ENCODE measurements around the gene NUMBL.

The NUMBL gene

GRCh38 chr19:40688987-40689338, 1.5 kb downstream of the NUMBL start:
- DNase-seq = no peak

GRCh38 chr19:40688309-40688708, 2.1 kb downstream of the NUMBL start:
- DNase-seq = no peak

- DNase-seq = no peak
Observed at GRCh38 chr19:40687525-40688016, 2.9 kb downstream of the NUMBL start.

- no peak for DNase-seq
Observed at GRCh38 chr19:40686882-40687524, 3.4 kb downstream of the NUMBL start.

GRCh38 chr19:40685563-40685962, 4.9 kb downstream of the NUMBL start:
- no peak for DNase-seq

GRCh38 chr19:40685016-40685526, 5.4 kb downstream of the NUMBL start:
- no peak for DNase-seq

- DNase-seq = no peak
Observed at GRCh38 chr19:40684280-40684679, 6.2 kb downstream of the NUMBL start.

- DNase-seq = no peak
Observed at GRCh38 chr19:40683437-40683836, 7.0 kb downstream of the NUMBL start.

GRCh38 chr19:40682431-40682964, 8.0 kb downstream of the NUMBL start:
- no peak for DNase-seq

GRCh38 chr19:40681039-40681438, 9.4 kb downstream of the NUMBL start:
- DNase-seq = no peak

GRCh38 chr19:40677156-40677555, 13.3 kb downstream of the NUMBL start:
- DNase-seq = no peak

GRCh38 chr19:40674291-40674690, 16.2 kb downstream of the NUMBL start:
- no peak for DNase-seq

- DNase-seq = no peak
Observed at GRCh38 chr19:40673397-40673796, 17.1 kb downstream of the NUMBL start.

GRCh38 chr19:40672573-40673299, 17.7 kb downstream of the NUMBL start:
- no peak for DNase-seq

- DNase-seq = no peak
Observed at GRCh38 chr19:40672038-40672437, 18.4 kb downstream of the NUMBL start.

GRCh38 chr19:40671404-40671803, 19.0 kb downstream of the NUMBL start:
- DNase-seq = no peak

GRCh38 chr19:40668991-40669614, 21.3 kb downstream of the NUMBL start:
- DNase-seq = no peak

- no peak for DNase-seq
Observed at GRCh38 chr19:40667602-40668001, 22.8 kb downstream of the NUMBL start.

- no peak for DNase-seq
Observed at GRCh38 chr19:40666803-40667438, 23.5 kb downstream of the NUMBL start.

- peak; percentile 27 for DNase-seq
Observed at GRCh38 chr19:40663695-40664692, 26.5 kb downstream of the NUMBL start.

GRCh38 chr19:40662925-40663694, 27.3 kb downstream of the NUMBL start:
- peak; percentile 87 for DNase-seq

Data from effector CD8-positive, alpha-beta T cell (primary cell).